UCSD-AML1 (cell line): ENCODE results near the gene SMG6.
A peak's percentile ranks its signal among the peaks of the same experiment; 100 is the strongest.
"Not testable (repeated sequence)": the region's sequence is repeated elsewhere in the genome, so short reads cannot be mapped to it uniquely, and the experiment has no call there.

Experiments
- DNase-seq: peaks from one replicate; lab custom pipeline; 2025; ENCODE audit not compliant: unreplicated experiment; lab: John Stamatoyannopoulos, UW

The SMG6 gene

GRCh38 chr17:2181206-2181896, 122.2 kb downstream of the SMG6 start:
- DNase-seq: no peak

- DNase-seq: no peak
Observed at GRCh38 chr17:2180768-2181167, 122.8 kb downstream of the SMG6 start.

GRCh38 chr17:2179615-2180295, 123.8 kb downstream of the SMG6 start:
- no peak for DNase-seq

GRCh38 chr17:2178798-2179501, 124.6 kb downstream of the SMG6 start:
- no peak for DNase-seq

GRCh38 chr17:2177235-2177811, 126.3 kb downstream of the SMG6 start:
- DNase-seq: no peak

GRCh38 chr17:2176499-2177169, 127.0 kb downstream of the SMG6 start:
- DNase-seq: no peak

- no peak for DNase-seq
Observed at GRCh38 chr17:2175294-2175628, 128.3 kb downstream of the SMG6 start.

GRCh38 chr17:2174468-2175293, 128.9 kb downstream of the SMG6 start:
- peak; percentile 75 for DNase-seq

- DNase-seq: no peak
Observed at GRCh38 chr17:2174014-2174413, 129.6 kb downstream of the SMG6 start.

GRCh38 chr17:2172999-2173398, 130.6 kb downstream of the SMG6 start:
- no peak for DNase-seq

- no peak for DNase-seq
Observed at GRCh38 chr17:2172077-2172851, 131.3 kb downstream of the SMG6 start.

- no peak for DNase-seq
Observed at GRCh38 chr17:2171702-2172076, 131.9 kb downstream of the SMG6 start.

- peak; percentile 35 for DNase-seq
Observed at GRCh38 chr17:2170023-2170422, 133.6 kb downstream of the SMG6 start.

GRCh38 chr17:2165723-2166122, 137.9 kb downstream of the SMG6 start:
- not testable (repeated sequence) for DNase-seq

GRCh38 chr17:2158396-2158780, 145.2 kb downstream of the SMG6 start:
- DNase-seq: no peak

- no peak for DNase-seq
Observed at GRCh38 chr17:2157675-2158395, 145.8 kb downstream of the SMG6 start.

- no peak for DNase-seq
Observed at GRCh38 chr17:2157081-2157480, 146.5 kb downstream of the SMG6 start.

- no peak for DNase-seq
Observed at GRCh38 chr17:2156666-2157065, 146.9 kb downstream of the SMG6 start.

GRCh38 chr17:2155573-2155972, 148.0 kb downstream of the SMG6 start:
- DNase-seq: no peak
